ENCODE data around the gene HIVEP2.

HIVEP2 gene

GRCh38 chr6:142941018-142941417 is 4.0 kb downstream of the HIVEP2 start:
- no peak overlapping the region for H3K4me3 ChIP-seq (ENCODE audit: low read depth, low read length)
- in situ Hi-C loops (cut with HindIII; ENCODE audit: low sequenced_read_pairs) = no loop called here
- TF ChIP-seq CTCF (IDR thresholded peaks at IDR 0.05; ENCODE audit: low read depth, low read length) = no peak
- no peak for DNase-seq (ENCODE audit: low read depth, low spot score)

- in situ Hi-C loops (cut with HindIII; ENCODE audit: low sequenced_read_pairs) = no loop called here
- no peak overlapping the region for H3K4me3 ChIP-seq (ENCODE audit: low read depth, low read length)
- no peak for TF ChIP-seq CTCF (IDR thresholded peaks at IDR 0.05; ENCODE audit: low read depth, low read length)
- DNase-seq (ENCODE audit: low read depth, low spot score) = peak; percentile 45
These were observed 4.5 kb downstream of the HIVEP2 start for GRCh38 chr6:142940487-142940886.

GRCh38 chr6:142938510-142938909 is 6.5 kb downstream of the HIVEP2 start:
- in situ Hi-C loops (cut with HindIII; ENCODE audit: low sequenced_read_pairs) = no loop called here
- DNase-seq (ENCODE audit: low read depth, low spot score) = no peak
- no peak for TF ChIP-seq CTCF (IDR thresholded peaks at IDR 0.05; ENCODE audit: low read depth, low read length)
- H3K4me3 ChIP-seq (ENCODE audit: low read depth, low read length) = no peak overlapping the region

- TF ChIP-seq CTCF (IDR thresholded peaks at IDR 0.05; ENCODE audit: low read depth, low read length) = no peak
- H3K4me3 ChIP-seq (ENCODE audit: low read depth, low read length) = no peak overlapping the region
- in situ Hi-C loops (cut with HindIII; ENCODE audit: low sequenced_read_pairs) = no loop called here
- DNase-seq (ENCODE audit: low read depth, low spot score) = no peak
These were observed 7.0 kb downstream of the HIVEP2 start for GRCh38 chr6:142937986-142938385.

- no peak for DNase-seq (ENCODE audit: low read depth, low spot score)
- no peak for TF ChIP-seq CTCF (IDR thresholded peaks at IDR 0.05; ENCODE audit: low read depth, low read length)
- H3K4me3 ChIP-seq (ENCODE audit: low read depth, low read length) = no peak overlapping the region
- in situ Hi-C loops (cut with HindIII; ENCODE audit: low sequenced_read_pairs) = no loop called here
These were observed 9.1 kb downstream of the HIVEP2 start for GRCh38 chr6:142935553-142936517.

GRCh38 chr6:142934599-142934998 is 10.4 kb downstream of the HIVEP2 start:
- no peak for DNase-seq (ENCODE audit: low read depth, low spot score)
- no peak overlapping the region for H3K4me3 ChIP-seq (ENCODE audit: low read depth, low read length)
- in situ Hi-C loops (cut with HindIII; ENCODE audit: low sequenced_read_pairs) = no loop called here
- no peak for TF ChIP-seq CTCF (IDR thresholded peaks at IDR 0.05; ENCODE audit: low read depth, low read length)
